GM18858 (cell line): ENCODE data around the gene FOXL2NB.
"Not testable (repeated sequence)": the region's sequence is repeated elsewhere in the genome, so short reads cannot be mapped to it uniquely, and the experiment has no call there.

Experiments
- ATAC-seq: cut with Tn5 transposase; IDR thresholded peaks from one replicate; pipeline ENCODE4 v1.9.1; 2021; ENCODE audit not compliant: unreplicated experiment

FOXL2NB gene

GRCh38 chr3:138946663-138947494, at the start of gene FOXL2NB, which contains the start of gene FOXL2:
Gene FOXL2NB, plus strand, starts transcription at chr3:138947217. Its CDS starts 148 bp downstream, at chr3:138947365.
Gene FOXL2, minus strand, starts transcription at chr3:138947137. Its CDS starts 415 bp downstream, at chr3:138946722.
- no peak for ATAC-seq

GRCh38 chr3:138898301-138898700, 48.7 kb upstream of the FOXL2NB start:
- ATAC-seq: no peak

GRCh38 chr3:138898708-138899107, 48.3 kb upstream of the FOXL2NB start:
- no peak for ATAC-seq

- no peak for ATAC-seq
Measured at GRCh38 chr3:138899351-138899991, 47.5 kb upstream of the FOXL2NB start.

GRCh38 chr3:138901567-138901966, 45.5 kb upstream of the FOXL2NB start:
- ATAC-seq: no peak

- ATAC-seq: no peak
Measured at GRCh38 chr3:138902171-138902570, 44.8 kb upstream of the FOXL2NB start.

- ATAC-seq: no peak
Measured at GRCh38 chr3:138907539-138907938, 39.5 kb upstream of the FOXL2NB start.

GRCh38 chr3:138908846-138909245, 38.2 kb upstream of the FOXL2NB start:
- ATAC-seq: no peak

- no peak for ATAC-seq
Measured at GRCh38 chr3:138909904-138910303, 37.1 kb upstream of the FOXL2NB start.

GRCh38 chr3:138911621-138912020, 35.4 kb upstream of the FOXL2NB start:
- ATAC-seq: no peak

- ATAC-seq: no peak
Measured at GRCh38 chr3:138912237-138912636, 34.8 kb upstream of the FOXL2NB start.

- no peak for ATAC-seq
Measured at GRCh38 chr3:138913766-138914165, 33.3 kb upstream of the FOXL2NB start.

GRCh38 chr3:138914870-138915502, 32.0 kb upstream of the FOXL2NB start:
- peak; percentile 20 for ATAC-seq

GRCh38 chr3:138915503-138916498, 31.2 kb upstream of the FOXL2NB start:
- peak; percentile 81 for ATAC-seq

GRCh38 chr3:138916824-138917223, 30.2 kb upstream of the FOXL2NB start:
- ATAC-seq: no peak

- ATAC-seq: no peak
Measured at GRCh38 chr3:138919325-138919724, 27.7 kb upstream of the FOXL2NB start.

GRCh38 chr3:138921316-138922292, 25.4 kb upstream of the FOXL2NB start:
- no peak for ATAC-seq

- ATAC-seq: not testable (repeated sequence)
Measured at GRCh38 chr3:138922400-138922799, 24.6 kb upstream of the FOXL2NB start.

- ATAC-seq: peak; percentile 62
Measured at GRCh38 chr3:138923531-138923994, 23.5 kb upstream of the FOXL2NB start.
